Epithelial cell of esophagus (primary cell): ENCODE data around the gene PDE1A.

Experiments
- DNase-seq: peaks from one replicate; pipeline ENCODE4 v3.0.0; 2010; ENCODE audit warnings: low read depth
- H3K4me3 ChIP-seq: 2 replicates; pipeline ENCODE4 v1.5.1; 2011; ENCODE audit warnings: mild to moderate bottlenecking, low read length, control low read depth
- TF ChIP-seq, protein P1 (sequence below): IDR thresholded peaks from 2 replicates; pipeline ENCODE4 v1.5.1; 2011; ENCODE audit warnings: low read depth, mild to moderate bottlenecking, low read length, control low read depth, inconsistent platforms; ENCODE audit not compliant: insufficient read depth; ENCODE audit errors: missing control alignments

PDE1A gene

DNA sequence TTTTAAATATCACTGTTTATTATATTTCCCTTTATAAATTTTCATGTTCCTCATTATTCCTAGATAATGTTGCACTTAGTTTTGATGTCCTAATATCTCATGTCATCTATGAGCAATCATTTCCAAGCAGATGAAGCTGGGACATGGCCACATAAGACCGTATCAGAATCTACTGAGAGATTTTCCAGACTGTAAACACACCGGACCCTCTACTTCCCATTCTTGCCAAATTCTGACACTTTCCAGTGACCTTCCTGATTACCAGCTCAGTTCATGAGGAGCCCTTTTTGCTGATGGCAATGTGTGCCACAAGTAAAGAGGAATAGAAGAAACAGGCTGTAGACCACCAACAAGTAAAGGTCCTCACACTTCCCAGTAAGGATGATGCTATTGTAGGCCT lies 20.3 kb upstream of the PDE1A start:
- H3K4me3 ChIP-seq, result no peak overlapping the region
- TF ChIP-seq, protein P1, sequence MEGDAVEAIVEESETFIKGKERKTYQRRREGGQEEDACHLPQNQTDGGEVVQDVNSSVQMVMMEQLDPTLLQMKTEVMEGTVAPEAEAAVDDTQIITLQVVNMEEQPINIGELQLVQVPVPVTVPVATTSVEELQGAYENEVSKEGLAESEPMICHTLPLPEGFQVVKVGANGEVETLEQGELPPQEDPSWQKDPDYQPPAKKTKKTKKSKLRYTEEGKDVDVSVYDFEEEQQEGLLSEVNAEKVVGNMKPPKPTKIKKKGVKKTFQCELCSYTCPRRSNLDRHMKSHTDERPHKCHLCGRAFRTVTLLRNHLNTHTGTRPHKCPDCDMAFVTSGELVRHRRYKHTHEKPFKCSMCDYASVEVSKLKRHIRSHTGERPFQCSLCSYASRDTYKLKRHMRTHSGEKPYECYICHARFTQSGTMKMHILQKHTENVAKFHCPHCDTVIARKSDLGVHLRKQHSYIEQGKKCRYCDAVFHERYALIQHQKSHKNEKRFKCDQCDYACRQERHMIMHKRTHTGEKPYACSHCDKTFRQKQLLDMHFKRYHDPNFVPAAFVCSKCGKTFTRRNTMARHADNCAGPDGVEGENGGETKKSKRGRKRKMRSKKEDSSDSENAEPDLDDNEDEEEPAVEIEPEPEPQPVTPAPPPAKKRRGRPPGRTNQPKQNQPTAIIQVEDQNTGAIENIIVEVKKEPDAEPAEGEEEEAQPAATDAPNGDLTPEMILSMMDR, result no peak
- DNase-seq, result no peak

DNA sequence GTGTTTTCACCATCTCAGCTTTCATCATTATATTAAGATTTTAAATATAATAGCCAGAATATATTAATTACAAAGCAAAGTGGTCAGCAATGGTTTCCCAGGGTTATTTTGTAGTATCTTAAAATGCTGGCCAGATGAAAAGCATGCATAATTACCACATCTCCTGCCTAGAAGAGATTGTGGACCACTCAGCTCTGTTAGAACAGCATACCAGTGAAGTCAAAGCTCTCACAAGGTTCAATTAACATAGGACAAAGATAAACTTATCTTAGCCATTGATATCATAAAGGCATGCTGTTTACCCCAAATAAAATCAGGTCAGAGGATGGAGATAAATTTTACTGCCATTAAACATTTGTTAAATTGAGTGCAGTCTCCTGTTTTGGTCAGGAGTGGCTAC lies 19.3 kb upstream of the PDE1A start:
- no peak for DNase-seq
- TF ChIP-seq, protein P1, result no peak
- H3K4me3 ChIP-seq, result no peak overlapping the region

DNA sequence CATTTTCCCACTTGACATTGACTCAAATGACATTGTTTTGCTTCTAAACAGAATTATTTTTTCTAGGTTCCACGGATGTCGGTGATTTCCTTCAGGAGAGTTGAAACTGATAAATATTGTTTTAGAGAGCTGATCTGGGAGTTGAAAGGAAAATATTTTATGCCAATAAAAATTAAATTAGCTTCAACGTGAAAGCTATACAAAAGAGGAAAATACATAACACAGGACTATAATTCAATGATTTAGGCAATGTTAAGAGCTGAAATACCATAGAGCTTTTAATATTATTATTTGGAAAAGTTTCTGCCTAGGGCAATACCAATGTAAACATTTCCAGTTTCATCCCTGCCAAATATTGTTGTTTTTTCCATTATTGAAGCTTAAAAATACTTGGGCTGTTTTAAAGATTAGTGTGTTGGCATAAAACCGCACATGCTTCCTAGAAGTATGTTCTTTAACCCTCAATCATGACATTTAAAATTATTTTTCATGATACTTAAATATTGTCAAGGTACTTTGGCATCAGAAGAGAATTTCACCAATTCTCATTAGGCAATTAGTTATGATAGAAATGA lies 18.6 kb upstream of the PDE1A start:
- H3K4me3 ChIP-seq, result no peak overlapping the region
- TF ChIP-seq, protein P1, result no peak
- no peak for DNase-seq

DNA sequence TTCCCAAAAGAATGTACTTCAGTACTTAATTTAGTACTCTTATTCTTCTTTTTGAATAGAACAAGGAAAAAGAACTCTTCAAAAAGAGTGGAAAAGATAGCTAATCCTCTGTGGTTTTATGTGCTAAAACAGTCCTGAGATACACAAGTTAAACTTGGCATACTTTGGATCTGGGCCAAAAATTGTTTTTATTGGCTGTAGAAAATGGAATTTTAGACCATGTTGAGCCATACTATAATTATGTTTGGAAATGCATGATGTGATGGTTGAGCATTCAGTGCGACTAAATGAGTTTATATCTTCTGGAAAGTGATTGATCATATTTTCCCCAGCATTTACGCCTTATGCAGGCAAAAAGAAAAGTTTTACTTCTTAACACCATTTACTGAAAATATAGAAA lies 18.0 kb upstream of the PDE1A start:
- DNase-seq, result no peak
- TF ChIP-seq, protein P1, result no peak
- H3K4me3 ChIP-seq, result no peak overlapping the region

DNA sequence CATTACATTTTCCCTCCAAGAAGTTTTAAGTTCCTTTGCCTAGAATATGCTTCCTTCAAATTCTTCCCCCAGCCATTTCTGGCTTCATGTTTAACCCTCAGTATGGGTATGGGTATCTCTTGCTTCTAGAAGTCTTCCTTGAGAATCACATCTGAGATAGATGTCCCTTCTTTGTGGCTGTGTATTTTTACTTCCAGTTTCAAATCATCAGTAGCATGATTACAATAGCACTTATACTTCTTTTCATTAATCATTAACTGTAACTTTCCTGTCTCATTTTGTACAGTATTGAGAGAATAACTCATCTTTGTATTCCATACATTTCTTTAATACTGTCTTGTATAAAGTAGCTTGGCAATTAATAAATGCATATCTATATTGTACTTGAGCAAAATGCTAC lies 17.3 kb upstream of the PDE1A start:
- DNase-seq, result no peak
- H3K4me3 ChIP-seq, result no peak overlapping the region
- TF ChIP-seq, protein P1, result no peak

DNA sequence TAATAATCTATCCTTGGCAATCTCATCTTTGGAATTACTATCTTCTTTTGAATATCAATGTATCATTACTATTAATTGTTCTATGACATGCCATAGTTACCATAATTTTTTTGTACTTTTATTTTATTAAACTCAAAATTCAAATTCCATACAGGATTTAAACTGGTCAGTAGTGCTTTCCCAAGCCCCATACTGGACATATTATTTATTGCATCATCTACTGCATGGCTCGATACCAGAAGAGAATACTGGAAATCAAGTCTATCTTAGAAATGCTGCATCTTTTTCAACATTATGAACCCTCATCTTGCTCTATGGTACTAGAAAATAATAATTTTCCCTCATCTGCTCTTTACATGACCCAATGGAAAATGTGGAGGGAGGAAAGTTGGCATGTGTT lies 9.4 kb upstream of the PDE1A start:
- TF ChIP-seq, protein P1, result no peak
- no peak overlapping the region for H3K4me3 ChIP-seq
- no peak for DNase-seq

DNA sequence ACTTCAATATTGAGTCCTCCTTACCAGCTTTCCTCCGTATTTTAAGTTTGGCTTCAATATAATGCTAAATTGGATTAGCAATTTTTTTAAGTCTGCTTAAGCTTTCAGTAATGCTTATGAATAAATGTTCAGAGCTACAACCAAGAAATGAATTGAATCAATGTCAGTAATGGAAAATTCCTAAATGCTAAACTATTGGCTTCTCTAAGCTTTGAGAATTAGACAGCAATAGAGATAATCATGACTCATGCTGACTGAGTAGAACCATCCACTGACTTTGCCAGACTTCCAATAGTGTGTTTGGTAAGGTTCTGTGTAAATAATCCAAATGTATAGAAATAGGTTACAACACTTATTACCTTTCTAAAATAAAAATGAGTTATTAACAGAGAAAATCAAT lies 8.9 kb upstream of the PDE1A start:
- peak; percentile 28 for DNase-seq
- TF ChIP-seq, protein P1, result no peak
- no peak overlapping the region for H3K4me3 ChIP-seq
